ENCODE data around the gene STAC.

The STAC gene

GRCh38 chr3:36596419-36596818 is 216.1 kb downstream of the STAC start:
- no peak for DNase-seq

- DNase-seq, result no peak
Measured at GRCh38 chr3:36597422-36597821, 217.1 kb downstream of the STAC start.
